H7 (cell line): ENCODE results near the gene PPP1CA. TPM values are rescaled to one million over a fixed set of nuclear protein-coding genes. Genes with fewer than 3 reads are reported as not detected.

Experiments used
- DNase-seq: peaks from one replicate; pipeline ENCODE4 v3.0.0; 2012
- H3K27me3 ChIP-seq: 2 replicates; pipeline ENCODE4 v1.6.0; 2011; ENCODE audit warnings: mild to moderate bottlenecking, low read length; ENCODE audit not compliant: control insufficient read depth, insufficient read depth
- H3K36me3 ChIP-seq: replicated peaks from 2 replicates; pipeline ENCODE4 v1.5.1; 2011; ENCODE audit warnings: low read length; ENCODE audit not compliant: control insufficient read depth, insufficient read depth
- H3K4me3 ChIP-seq: 2 replicates; pipeline ENCODE4 v1.5.1; 2011; ENCODE audit warnings: low read depth, mild to moderate bottlenecking, control low read depth, low read length, moderate library complexity; ENCODE audit not compliant: insufficient read depth
- total RNA-seq: library from RNA; depleted of rRNA; stranded (reverse); fragments of >200 nt; shearing (Covaris generic); gene quantifications from 2 replicates; pipeline ENCODE4 v1.2.3, GENCODE V29; 2014

PPP1CA gene
- total RNA-seq, 1 experiment from 2014 or later: 314 TPM

DNA sequence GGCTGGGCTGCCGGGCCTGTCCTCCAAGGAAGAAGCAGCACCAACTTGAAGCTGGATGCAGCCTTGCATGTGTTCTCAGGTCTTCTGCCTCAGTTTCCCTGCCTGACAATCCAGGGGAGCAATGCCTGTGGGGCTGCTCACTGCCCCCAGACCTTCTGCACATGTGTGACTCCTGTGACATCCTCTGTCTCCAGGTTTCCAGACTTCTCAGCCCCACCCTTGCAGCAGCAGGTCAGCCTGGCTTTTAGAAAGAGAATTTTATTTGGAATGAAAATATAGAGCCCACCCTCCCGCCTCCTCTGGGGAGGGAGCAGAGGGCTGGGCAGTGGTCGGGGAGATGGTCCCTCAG is 36.1 kb upstream of the PPP1CA start:
- Histone ChIP-seq H3K36me3 (peaks cover 11% of the 10 kb centered on the region), H3K4me3 (no peak overlapping the region), H3K27me3 (no peaks in the 10 kb centered on the region)
- DNase-seq: no peak

- Histone ChIP-seq H3K36me3 (peaks cover 14% of the 10 kb centered on the region), H3K27me3 (no peaks in the 10 kb centered on the region), H3K4me3 (no peak within 1 kb of the TSS)
- peak; percentile 87 for DNase-seq
Measured at GRCh38 chr11:67437082-67437808, 35.6 kb upstream of the PPP1CA start, which contains the start of gene PTPRCAP. Gene PTPRCAP (minus strand): TSS chr11:67437682. CDS start chr11:67437619, 63 bp downstream.

DNA sequence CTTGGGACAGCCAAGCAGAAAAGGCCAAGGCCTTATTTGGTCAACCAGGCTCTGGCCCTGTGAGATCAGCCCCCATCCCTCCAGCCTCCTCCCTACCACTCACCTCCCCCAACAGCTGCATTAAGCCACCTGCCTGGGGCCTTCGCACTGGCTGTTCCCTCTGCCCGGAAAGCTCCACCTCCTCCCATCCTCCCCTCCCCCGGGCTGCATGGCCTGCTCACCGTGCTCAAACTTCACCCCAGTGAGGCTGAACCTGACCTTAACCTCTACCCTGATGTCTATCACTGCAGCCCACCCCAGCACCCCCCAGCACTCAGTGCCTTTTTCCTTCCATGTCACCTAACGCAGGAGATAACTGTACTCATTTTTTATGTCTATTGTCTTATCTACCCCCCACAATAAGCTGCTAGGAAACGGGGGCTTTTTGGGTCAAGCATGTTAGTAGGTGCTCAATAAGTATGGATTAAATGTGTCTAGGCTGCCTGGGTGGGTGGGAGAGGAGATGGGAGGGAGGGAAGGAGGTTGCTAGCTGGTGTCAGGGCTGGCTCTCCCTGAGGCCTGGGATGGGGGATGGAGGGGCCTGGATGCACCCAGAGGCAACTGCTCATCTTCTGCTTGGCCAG is 34.9 kb upstream of the PPP1CA start:
- no peaks in the 10 kb centered on the region for H3K27me3 ChIP-seq
- no peak overlapping the region for H3K4me3 ChIP-seq
- peaks cover 17% of the 10 kb centered on the region for H3K36me3 ChIP-seq
- DNase-seq: peak; percentile 94

DNA sequence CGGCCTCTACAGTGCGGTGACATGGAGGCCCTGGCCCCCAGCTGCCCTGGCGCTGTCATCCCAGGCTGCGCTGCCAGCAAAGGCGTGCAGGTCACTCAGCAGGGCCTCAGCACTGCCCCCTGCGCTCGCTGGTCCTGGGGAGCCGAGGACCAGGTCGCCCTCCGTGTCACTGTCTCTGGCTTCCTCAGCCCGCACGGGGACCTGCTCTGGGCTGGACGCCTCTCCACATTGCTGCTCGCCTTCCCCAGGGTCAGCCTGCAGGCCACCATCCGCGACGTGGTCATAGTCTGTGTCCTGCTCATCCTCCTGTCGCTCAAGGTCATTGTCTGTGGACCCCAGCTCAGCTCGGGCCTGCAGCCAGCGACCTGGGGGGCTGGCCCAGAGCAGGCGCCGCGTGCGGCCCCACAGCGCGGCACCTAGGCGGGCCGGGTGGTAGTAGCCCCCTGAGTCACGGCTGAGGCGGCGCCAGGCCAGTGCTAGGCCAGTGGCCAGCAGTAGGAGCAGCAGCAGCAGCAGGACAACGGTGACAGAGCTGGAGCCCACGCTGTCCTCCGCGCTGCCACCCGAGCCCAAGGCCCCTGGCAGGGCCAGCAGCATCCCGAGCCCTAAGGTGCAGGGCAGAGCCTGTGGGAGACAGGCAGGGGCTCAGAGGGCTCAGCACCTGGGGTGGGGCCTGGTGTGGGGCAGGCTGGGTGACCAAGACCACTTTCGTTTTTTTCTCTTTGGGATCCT is 34.2 kb upstream of the PPP1CA start:
- no peak for DNase-seq
- Histone ChIP-seq H3K27me3 (no peaks in the 10 kb centered on the region), H3K36me3 (peaks cover 13% of the 10 kb centered on the region), H3K4me3 (no peak overlapping the region)

- Histone ChIP-seq H3K4me3 (no peak overlapping the region), H3K36me3 (peaks cover 13% of the 10 kb centered on the region), H3K27me3 (no peaks in the 10 kb centered on the region)
- DNase-seq: no peak
Measured at GRCh38 chr11:67435031-67435726, 33.5 kb upstream of the PPP1CA start.

DNA sequence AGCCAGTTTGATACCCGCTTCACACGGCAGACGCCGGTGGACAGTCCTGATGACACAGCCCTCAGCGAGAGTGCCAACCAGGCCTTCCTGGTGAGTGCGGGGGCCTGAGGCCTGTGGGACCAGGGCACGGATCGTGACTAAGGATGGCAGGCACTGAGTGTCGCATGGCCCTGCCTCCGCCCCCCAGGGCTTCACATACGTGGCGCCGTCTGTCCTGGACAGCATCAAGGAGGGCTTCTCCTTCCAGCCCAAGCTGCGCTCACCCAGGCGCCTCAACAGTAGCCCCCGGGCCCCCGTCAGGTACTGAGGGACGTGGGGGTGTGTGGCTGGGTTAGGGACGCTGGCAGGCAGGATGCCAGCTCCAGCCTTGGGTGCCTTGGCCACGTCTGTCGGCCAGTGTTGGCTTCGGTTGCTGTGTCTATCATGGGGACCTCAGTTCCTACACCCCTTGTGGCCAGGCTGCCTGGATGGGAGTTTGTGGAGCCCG is 32.8 kb upstream of the PPP1CA start:
- no peak overlapping the region for H3K4me3 ChIP-seq
- peaks cover 13% of the 10 kb centered on the region for H3K36me3 ChIP-seq
- no peak for DNase-seq
- H3K27me3 ChIP-seq: no peaks in the 10 kb centered on the region

DNA sequence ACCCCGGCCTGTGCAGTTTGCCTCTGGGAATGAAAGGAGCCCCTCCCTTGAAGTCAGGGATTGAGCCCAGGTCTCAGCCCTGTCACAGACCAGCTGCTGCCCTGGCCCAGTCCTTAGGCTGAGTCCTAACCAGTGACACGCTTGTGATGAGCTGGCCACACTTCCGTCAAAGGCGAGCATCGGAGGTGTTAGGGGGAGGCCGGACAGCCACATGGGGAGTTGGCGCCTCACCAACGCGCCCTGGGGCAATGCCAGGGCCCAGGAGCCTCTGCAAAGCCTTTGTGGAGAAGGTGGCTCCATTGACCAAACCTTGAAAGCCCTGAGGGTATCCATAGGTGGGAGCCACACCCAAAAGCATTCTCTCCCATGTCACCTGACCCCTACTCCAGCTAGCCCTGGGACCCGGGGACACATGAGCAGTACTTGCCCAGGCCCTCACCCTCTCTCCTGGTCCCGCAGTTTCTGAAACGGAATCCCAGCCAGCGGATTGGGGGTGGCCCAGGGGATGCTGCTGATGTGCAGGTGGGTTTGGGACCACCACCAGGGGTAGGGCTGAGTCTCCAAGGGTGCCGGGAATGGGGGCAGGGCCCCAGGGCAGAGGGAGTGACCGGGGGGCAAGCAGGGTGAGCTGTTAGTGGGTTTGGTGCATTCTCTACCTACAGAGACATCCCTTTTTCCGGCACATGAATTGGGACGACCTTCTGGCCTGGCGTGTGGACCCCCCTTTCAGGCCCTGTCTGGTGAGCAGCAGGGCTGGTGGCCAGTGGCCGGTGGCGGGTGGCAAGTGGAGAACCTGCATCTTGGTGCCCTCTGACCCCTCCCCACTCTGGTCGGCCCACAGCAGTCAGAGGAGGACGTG is 32.1 kb upstream of the PPP1CA start:
- no peak for DNase-seq
- H3K36me3 ChIP-seq: peaks cover 15% of the 10 kb centered on the region
- H3K27me3 ChIP-seq: no peaks in the 10 kb centered on the region
- no peak overlapping the region for H3K4me3 ChIP-seq

- H3K27me3 ChIP-seq: no peaks in the 10 kb centered on the region
- no peak overlapping the region for H3K4me3 ChIP-seq
- peaks cover 15% of the 10 kb centered on the region for H3K36me3 ChIP-seq
- no peak for DNase-seq
Measured at GRCh38 chr11:67432655-67433349, 31.1 kb upstream of the PPP1CA start.

DNA sequence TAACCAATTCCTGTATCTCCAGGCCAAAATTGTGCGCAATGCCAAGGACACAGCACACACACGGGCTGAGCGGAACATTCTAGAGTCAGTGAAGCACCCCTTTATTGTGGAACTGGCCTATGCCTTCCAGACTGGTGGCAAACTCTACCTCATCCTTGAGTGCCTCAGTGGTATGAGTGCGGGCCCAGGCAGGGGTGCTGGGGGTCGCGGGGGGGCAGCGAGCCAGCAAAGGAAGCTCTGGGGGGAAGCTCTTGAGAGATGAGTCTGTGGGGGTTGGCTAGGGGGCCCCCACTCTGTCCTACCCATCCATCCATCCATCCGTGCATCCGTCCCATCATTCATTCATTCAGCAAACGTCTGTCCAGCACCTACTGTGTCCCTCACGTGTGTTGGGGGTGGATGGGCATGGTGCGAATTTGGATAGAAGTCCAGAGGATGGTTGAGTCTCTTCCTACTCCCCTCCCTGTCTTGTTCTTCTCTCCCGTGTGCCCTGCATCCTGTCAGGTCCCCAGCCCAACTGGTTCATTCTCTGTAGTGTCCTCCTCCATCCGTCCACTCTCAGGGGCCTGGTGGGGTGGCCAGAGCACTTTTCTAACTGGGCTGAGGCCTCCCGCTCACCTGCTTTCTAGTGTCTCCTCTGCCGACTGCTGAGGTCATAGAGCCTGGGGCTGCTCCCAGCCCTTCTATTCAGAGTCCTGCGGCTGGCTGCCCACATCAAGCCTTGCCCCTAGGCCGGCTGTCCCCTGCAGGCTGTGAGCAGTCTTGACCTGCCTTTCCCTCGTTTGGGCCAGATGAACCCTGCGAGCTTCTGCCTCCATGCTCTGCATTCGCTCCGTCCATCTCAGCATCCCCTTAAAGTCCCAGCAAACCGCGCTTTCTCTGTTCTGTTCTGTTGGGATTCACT is 29.9 kb upstream of the PPP1CA start:
- H3K36me3 ChIP-seq: peaks cover 13% of the 10 kb centered on the region
- no peak overlapping the region for H3K4me3 ChIP-seq
- DNase-seq: no peak

DNA sequence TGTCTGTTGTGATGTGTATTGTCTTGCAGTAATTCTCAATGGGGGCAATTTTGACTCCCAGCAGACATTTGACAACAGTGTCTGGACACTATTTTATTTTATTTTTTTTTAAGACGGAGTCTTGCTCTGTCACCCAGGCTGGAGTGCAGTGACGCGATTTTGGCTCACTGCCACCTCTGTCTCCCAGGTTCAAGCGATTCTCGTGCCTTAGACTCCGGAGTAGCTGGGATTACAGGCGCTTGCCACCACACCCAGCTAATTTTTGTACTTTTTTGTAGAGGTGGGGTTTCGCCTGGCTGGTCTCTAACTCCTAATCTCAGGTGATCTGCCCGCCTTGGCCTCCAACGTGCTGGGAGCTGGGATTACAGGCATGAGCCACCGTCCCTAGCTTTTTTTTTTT is 28.1 kb upstream of the PPP1CA start:
- Histone ChIP-seq H3K27me3 (no peaks in the 10 kb centered on the region), H3K4me3 (no peak overlapping the region), H3K36me3 (peaks cover 12% of the 10 kb centered on the region)
- no peak for DNase-seq

More for the DNA sequence above, 29.9 kb upstream of the PPP1CA start:
- H3K27me3 ChIP-seq: no peaks in the 10 kb centered on the region

DNA sequence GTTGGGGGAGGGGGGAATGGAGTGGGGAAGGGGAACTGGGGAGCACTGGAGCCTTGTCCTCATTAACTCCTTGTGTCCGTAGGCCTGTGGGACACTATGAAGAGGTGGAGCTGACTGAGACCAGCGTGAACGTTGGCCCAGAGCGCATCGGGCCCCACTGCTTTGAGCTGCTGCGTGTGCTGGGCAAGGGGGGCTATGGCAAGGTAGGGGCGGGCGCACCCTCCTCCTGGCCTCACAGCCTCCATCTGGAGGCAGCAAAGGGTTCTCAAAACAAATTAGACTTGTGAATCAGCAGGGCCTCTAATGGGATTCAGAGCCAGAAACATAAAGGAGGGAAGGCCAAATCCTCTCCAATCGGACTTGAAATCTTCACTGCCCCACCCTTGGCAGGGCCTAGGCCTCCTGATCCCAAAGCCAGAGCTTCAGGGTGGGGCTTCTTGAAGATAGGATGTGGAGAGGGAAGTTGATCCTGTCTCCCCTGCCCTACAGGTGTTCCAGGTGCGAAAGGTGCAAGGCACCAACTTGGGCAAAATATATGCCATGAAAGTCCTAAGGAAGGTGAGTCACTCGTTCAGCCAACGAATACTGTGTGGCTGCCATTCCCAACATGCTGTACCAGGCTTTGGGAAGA is 27.5 kb upstream of the PPP1CA start:
- peaks cover 12% of the 10 kb centered on the region for H3K36me3 ChIP-seq
- H3K27me3 ChIP-seq: no peaks in the 10 kb centered on the region
- peak overlapping the region; percentile 98 for H3K4me3 ChIP-seq
- no peak for DNase-seq
